ENCODE results near the gene KIF6.
"Not testable (repeated sequence)": the region's sequence is repeated elsewhere in the genome, so short reads cannot be mapped to it uniquely, and the experiment has no call there.

Gene KIF6

DNA sequence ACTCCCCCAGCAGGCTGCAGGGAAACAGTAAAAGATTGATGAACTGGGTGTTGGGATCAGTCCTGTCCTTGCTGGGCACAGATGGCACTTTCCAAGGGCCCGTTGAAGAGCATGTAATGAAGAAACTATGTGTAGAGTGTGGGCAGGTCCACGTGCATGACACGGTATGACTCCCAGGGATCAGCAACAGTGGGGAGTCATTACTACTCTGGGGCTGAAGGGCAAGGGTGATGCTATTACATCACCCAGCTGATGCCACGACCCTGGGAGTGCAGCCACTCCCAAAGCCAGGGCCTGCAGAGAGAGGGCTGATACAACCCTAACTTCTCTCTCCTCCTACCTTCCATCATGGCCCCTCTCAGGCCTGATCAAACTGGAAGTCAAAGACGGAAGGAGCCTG, 431.1 kb downstream of the KIF6 start:
- H3K4me1 Mint-ChIP-seq = no peaks in the 10 kb centered on the region
- no peaks in the 10 kb centered on the region for H3K36me3 Mint-ChIP-seq
- H3K9me3 Mint-ChIP-seq = no peaks in the 10 kb centered on the region
- H3K27ac Mint-ChIP-seq = no peak overlapping the region
- H3K4me3 Mint-ChIP-seq = no peak overlapping the region
- H3K27me3 Mint-ChIP-seq = no peaks in the 10 kb centered on the region

GRCh38 chr6:39292637-39293036, 432.6 kb downstream of the KIF6 start:
- Mint-ChIP-seq H3K27ac (no peak overlapping the region), H3K4me1 (no peaks in the 10 kb centered on the region), H3K27me3 (no peaks in the 10 kb centered on the region), H3K9me3 (no peaks in the 10 kb centered on the region), H3K4me3 (no peak overlapping the region), H3K36me3 (no peaks in the 10 kb centered on the region)

GRCh38 chr6:39289490-39289889, 435.7 kb downstream of the KIF6 start:
- no peaks in the 10 kb centered on the region for H3K9me3 Mint-ChIP-seq
- no peaks in the 10 kb centered on the region for H3K36me3 Mint-ChIP-seq
- no peaks in the 10 kb centered on the region for H3K27me3 Mint-ChIP-seq
- no peak overlapping the region for H3K27ac Mint-ChIP-seq
- no peak overlapping the region for H3K4me3 Mint-ChIP-seq
- H3K4me1 Mint-ChIP-seq = no peaks in the 10 kb centered on the region

- Mint-ChIP-seq H3K27ac (no peak overlapping the region), H3K9me3 (no peaks in the 10 kb centered on the region), H3K36me3 (no peaks in the 10 kb centered on the region), H3K4me3 (no peak overlapping the region), H3K27me3 (no peaks in the 10 kb centered on the region), H3K4me1 (no peaks in the 10 kb centered on the region)
Observed at GRCh38 chr6:39287601-39288000, 437.6 kb downstream of the KIF6 start.

DNA sequence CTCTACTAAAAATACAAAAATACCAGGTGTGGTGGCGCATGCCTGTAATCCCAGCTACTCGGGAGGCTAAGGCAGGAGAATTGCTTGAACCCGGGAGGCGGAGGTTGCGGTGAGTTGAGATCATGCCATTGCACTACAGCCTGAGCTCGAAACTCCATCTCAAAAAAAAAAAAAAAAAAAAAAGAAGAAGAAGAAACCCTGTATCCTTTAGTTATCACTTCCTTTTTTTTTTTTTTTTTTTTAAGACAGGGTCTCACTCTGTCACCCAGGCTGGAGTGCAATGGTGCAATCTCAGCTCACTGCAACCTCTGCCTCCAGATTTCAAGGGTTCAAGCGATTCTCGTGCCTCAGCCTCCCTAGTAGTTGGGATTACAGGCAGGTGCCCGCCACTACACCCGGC, 438.6 kb downstream of the KIF6 start:
- not testable (repeated sequence) for H3K9me3 Mint-ChIP-seq, H3K4me3 Mint-ChIP-seq

GRCh38 chr6:39282774-39283173, 442.4 kb downstream of the KIF6 start:
- no peaks in the 10 kb centered on the region for H3K27me3 Mint-ChIP-seq
- no peaks in the 10 kb centered on the region for H3K9me3 Mint-ChIP-seq

More for the DNA sequence above, 438.6 kb downstream of the KIF6 start:
- H3K4me1 Mint-ChIP-seq, H3K27ac Mint-ChIP-seq, H3K27me3 Mint-ChIP-seq, H3K36me3 Mint-ChIP-seq: not testable (repeated sequence)

DNA sequence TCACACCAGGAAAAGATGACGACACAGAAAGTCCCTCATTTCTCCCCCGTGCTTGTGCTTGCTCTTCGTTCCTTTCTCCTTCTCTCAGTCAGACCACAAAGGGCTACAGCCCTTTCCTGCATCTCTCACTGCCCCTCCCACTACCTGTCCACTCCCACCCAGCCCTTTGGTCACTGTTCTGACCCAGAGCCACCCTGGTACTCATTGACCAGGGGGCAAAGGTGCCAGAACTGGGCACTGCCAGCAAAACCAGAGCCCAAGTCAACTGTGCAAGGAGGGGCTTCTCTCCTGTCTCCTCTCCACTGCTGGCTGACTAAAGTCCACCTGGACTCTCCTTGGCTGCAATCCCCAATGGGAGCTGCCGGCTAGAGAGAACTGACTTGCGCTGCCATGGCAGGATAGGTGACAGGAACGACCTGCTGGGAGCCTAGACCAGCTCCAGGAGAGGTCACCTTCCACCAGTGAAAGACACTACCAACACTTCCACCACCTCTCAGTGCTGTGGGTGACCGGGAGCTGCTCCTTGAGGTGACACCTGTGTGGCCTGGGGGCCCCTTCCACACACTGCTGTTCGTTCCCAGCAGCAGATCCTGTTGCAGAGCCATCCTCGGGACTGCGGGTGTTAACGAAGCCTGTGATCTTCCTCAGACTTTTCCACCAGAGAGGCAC, 443.8 kb downstream of the KIF6 start:
- no peak overlapping the region for H3K4me3 Mint-ChIP-seq
- no peaks in the 10 kb centered on the region for H3K27me3 Mint-ChIP-seq
- H3K4me1 Mint-ChIP-seq = no peaks in the 10 kb centered on the region

More at GRCh38 chr6:39282774-39283173, 442.4 kb downstream of the KIF6 start:
- Mint-ChIP-seq H3K4me3 (no peak overlapping the region), H3K36me3 (no peaks in the 10 kb centered on the region), H3K27ac (peak overlapping the region; percentile 0), H3K4me1 (no peaks in the 10 kb centered on the region)

GRCh38 chr6:39280247-39280731, 444.9 kb downstream of the KIF6 start:
- Mint-ChIP-seq H3K36me3 (no peaks in the 10 kb centered on the region), H3K9me3 (no peaks in the 10 kb centered on the region), H3K4me3 (no peak overlapping the region), H3K27me3 (no peaks in the 10 kb centered on the region), H3K4me1 (no peaks in the 10 kb centered on the region), H3K27ac (no peak overlapping the region)

More for the DNA sequence above, 443.8 kb downstream of the KIF6 start:
- Mint-ChIP-seq H3K36me3 (no peaks in the 10 kb centered on the region), H3K27ac (no peak overlapping the region), H3K9me3 (no peaks in the 10 kb centered on the region)

Measured in activated naive CD4-positive, alpha-beta T cell treated with anti-CD3 and anti-CD28 coated beads, Interleukin-2, amount 50 U/mL, for 24 hours (primary cell).